Measurements from ENCODE around the gene RPS6KA1.
"Not testable (repeated sequence)": the region's sequence is repeated elsewhere in the genome, so short reads cannot be mapped to it uniquely, and the experiment has no call there.

Gene RPS6KA1

GRCh38 chr1:26529655-26530409, at the start of gene RPS6KA1:
Gene RPS6KA1, plus strand, starts transcription at chr1:26529761. Its CDS starts 160 bp downstream, at chr1:26529921.
- DNase-seq (ENCODE audit: low read depth in 2 of 2), result peak; percentile 44 to 52

- DNase-seq (ENCODE audit: low read depth in 2 of 2), result no peak
These were observed 46.6 kb upstream of the RPS6KA1 start for GRCh38 chr1:26482921-26483320.

- DNase-seq (ENCODE audit: low read depth in 2 of 2), result no peak
These were observed 45.6 kb upstream of the RPS6KA1 start for GRCh38 chr1:26483980-26484379.

- DNase-seq (ENCODE audit: low read depth in 2 of 2), result no peak
These were observed 39.4 kb upstream of the RPS6KA1 start for GRCh38 chr1:26490155-26490554.

- no peak for DNase-seq (ENCODE audit: low read depth in 2 of 2)
These were observed 36.3 kb upstream of the RPS6KA1 start for GRCh38 chr1:26493267-26493666.

GRCh38 chr1:26493938-26494337, 35.6 kb upstream of the RPS6KA1 start:
- no peak for DNase-seq (ENCODE audit: low read depth in 2 of 2)

GRCh38 chr1:26496861-26497260, 32.7 kb upstream of the RPS6KA1 start:
- DNase-seq (ENCODE audit: low read depth in 2 of 2), result no peak

- no peak for DNase-seq (ENCODE audit: low read depth in 2 of 2)
These were observed 30.7 kb upstream of the RPS6KA1 start for GRCh38 chr1:26498894-26499293.

- peak; percentile 87 to 88 for DNase-seq (ENCODE audit: low read depth in 2 of 2)
These were observed 28.9 kb upstream of the RPS6KA1 start for GRCh38 chr1:26500488-26501175.

GRCh38 chr1:26510711-26511110, 18.9 kb upstream of the RPS6KA1 start:
- not testable (repeated sequence) for DNase-seq (ENCODE audit: low read depth in 2 of 2)

- DNase-seq (ENCODE audit: low read depth in 2 of 2), result not testable (repeated sequence)
These were observed 13.7 kb upstream of the RPS6KA1 start for GRCh38 chr1:26515836-26516235.

- DNase-seq (ENCODE audit: low read depth in 2 of 2), result no peak
These were observed 12.4 kb upstream of the RPS6KA1 start for GRCh38 chr1:26516987-26517765.

GRCh38 chr1:26517766-26518049, 11.9 kb upstream of the RPS6KA1 start:
- no peak for DNase-seq (ENCODE audit: low read depth in 2 of 2)

- no peak for DNase-seq (ENCODE audit: low read depth in 2 of 2)
These were observed 11.2 kb upstream of the RPS6KA1 start for GRCh38 chr1:26518355-26518754.

- DNase-seq (ENCODE audit: low read depth in 2 of 2), result no peak
These were observed 9.2 kb upstream of the RPS6KA1 start for GRCh38 chr1:26520339-26520738.

- no peak for DNase-seq (ENCODE audit: low read depth in 2 of 2)
These were observed 7.9 kb upstream of the RPS6KA1 start for GRCh38 chr1:26521669-26522030.

GRCh38 chr1:26522073-26522472, 7.5 kb upstream of the RPS6KA1 start:
- DNase-seq (ENCODE audit: low read depth in 2 of 2), result no peak

- DNase-seq (ENCODE audit: low read depth in 2 of 2), result no peak
These were observed 5.4 kb upstream of the RPS6KA1 start for GRCh38 chr1:26524181-26524580.

- DNase-seq (ENCODE audit: low read depth in 2 of 2), result no peak
These were observed 3.3 kb upstream of the RPS6KA1 start for GRCh38 chr1:26526287-26526686.

GRCh38 chr1:26529405-26529654, 231 bp upstream of the RPS6KA1 start:
- no peak for DNase-seq (ENCODE audit: low read depth in 2 of 2)

- DNase-seq (ENCODE audit: low read depth in 2 of 2), result no peak
These were observed 891 bp downstream of the RPS6KA1 start for GRCh38 chr1:26530410-26530894.

- DNase-seq (ENCODE audit: low read depth in 2 of 2), result no peak
These were observed 1.5 kb downstream of the RPS6KA1 start for GRCh38 chr1:26530895-26531598.
